ENCODE data around the gene SHANK1.

SHANK1 gene

DNA sequence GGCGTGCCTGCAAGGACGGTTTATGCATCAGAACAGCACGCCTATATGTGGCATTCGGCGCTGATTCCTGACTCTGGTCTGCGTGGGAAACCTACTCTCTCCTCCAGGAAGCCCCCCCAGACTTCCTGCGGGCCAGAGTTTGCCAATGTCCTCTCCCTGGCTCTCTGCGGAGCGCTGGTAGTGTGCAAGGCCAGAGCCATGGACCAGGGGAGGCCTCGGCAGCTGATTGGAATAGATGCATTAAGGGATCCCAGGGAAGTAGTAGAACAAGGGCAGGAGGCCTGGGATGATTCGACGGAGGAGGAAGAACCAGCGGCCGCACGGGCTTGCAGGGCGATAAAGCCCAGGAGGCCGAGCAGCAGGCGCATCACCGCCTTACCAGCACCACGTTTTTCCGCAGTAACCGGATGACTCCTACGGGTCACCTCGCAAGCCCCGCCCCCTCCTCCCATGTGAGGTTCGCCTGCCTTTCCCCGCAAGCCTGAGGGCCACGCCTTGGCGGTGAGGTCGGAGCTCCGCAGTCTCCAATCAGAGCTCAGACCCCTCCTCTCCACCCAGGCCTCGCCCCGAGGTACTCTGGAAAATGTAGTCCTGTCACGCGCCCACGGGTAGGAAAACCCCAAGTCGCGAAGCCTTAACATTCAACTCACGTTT lies 8.6 kb upstream of the SHANK1 start:
- DNase-seq: peak; percentile 47

GRCh38 chr19:50725911-50726230 lies 6.3 kb upstream of the SHANK1 start:
- no peak for DNase-seq

- no peak for DNase-seq
These were observed 5.8 kb upstream of the SHANK1 start for GRCh38 chr19:50725218-50725910.

- DNase-seq: peak; percentile 97
These were observed 5.1 kb upstream of the SHANK1 start for GRCh38 chr19:50724522-50725217.

GRCh38 chr19:50723735-50724521 lies 4.3 kb upstream of the SHANK1 start:
- DNase-seq: no peak

GRCh38 chr19:50723069-50723468 lies 3.5 kb upstream of the SHANK1 start, which contains the start of gene CLEC11A:
TSS of gene CLEC11A (plus strand) at chr19:50723364. CDS start at chr19:50723526, 162 bp downstream.
- no peak for DNase-seq

- DNase-seq: no peak
These were observed 2.8 kb upstream of the SHANK1 start for GRCh38 chr19:50722201-50723013.

- no peak for DNase-seq
These were observed 2.0 kb upstream of the SHANK1 start for GRCh38 chr19:50721441-50722137.

GRCh38 chr19:50720921-50721381 lies 1.3 kb upstream of the SHANK1 start:
- no peak for DNase-seq

- DNase-seq: no peak
These were observed 749 bp upstream of the SHANK1 start for GRCh38 chr19:50720181-50720920.

GRCh38 chr19:50719119-50719435 lies 525 bp downstream of the SHANK1 start:
- DNase-seq: no peak

DNA sequence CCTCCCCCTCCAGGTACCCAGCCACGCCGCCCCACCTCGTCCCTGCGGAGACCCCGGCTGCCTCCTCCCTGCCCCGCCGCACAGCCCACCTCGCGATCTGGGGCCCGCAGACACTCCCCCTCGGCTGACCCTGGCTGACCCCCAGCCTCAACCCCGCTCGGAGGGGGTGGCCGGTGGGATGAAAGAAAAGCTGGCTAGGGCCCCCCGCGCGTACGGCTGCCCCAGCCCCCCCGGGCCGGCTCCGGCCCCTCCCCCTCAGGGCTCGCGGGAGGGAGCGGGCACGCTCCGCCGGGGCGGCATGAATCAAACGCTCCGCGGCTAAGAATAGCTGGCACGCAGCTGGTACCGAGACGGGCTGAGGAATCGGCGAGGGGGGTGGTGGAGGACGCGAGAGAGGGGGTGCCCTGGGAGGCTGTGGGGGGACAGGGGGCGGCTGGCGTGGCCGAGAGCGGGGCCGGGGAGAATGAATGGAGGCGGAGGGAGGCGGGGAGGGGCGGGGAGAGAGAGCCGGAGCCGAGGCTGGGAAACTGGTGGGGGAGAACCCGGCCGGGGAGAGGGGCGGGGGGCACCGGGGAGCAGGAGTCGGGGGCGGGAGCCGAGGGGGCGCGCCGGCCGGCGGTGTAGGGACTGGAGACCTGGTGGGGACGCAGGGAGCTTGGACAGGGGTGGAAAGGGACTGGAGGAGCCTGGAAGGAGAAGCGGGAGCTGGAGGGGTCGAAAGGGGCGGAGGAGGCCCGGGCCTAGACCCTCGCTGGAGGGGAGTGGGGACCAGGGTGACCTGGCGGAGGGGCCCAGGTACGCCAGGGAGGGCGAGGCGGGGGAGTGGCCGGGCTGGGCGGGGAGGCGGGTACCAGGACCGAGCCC lies 1.1 kb downstream of the SHANK1 start:
- no peak for DNase-seq

DNA sequence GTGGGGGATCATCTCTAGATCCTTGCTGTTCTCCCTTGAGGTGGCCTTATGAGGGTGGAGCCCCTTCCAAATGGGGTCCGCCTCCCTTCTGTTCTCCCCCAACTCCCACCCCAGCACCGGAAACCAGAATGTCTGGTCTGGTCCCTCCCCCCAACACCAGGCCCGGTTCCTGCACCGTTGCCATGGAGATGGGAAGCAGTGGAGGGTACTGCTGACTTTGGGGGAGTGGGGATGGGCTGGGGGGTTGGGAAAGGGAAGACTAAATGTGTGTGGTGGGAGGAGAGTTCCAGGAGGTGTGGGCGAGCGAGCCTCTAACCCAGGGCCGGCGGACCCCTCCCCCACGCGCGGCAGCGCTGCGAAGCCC lies 1.7 kb downstream of the SHANK1 start:
- no peak for DNase-seq

DNA sequence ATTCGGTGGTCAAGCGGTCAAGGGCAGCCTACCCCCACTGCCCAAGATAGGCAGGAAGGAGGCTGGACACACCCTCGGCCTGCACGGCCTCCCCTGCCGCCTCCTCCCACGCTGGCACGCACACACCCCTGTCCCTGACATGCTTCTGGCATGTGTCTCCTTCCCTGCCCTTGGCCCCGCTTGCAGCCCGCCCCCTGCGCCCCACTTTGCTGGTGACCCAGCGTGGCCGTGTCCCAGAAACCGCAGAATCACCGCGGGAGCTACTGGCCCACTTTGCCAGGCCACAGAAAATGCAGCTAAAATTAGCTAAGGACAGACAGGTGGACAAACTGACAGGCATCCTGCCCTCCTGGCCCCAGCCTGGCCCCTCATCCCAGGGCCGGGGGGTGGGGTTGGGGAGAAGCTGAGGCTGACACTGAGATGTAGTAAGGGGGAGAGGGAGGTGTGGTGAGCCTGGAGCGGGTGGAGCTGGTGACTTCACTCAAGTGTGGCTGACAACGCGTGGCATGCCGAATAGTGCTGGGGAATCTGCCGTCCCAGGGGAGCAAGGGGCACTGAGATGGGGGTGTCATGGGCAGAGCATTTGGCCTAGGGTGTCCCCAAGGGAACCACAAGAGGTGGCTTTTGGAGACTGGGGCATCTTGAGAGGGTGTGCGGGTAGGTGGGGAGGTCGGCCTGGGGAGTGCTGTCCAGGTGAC lies 2.4 kb downstream of the SHANK1 start:
- DNase-seq: no peak

DNA sequence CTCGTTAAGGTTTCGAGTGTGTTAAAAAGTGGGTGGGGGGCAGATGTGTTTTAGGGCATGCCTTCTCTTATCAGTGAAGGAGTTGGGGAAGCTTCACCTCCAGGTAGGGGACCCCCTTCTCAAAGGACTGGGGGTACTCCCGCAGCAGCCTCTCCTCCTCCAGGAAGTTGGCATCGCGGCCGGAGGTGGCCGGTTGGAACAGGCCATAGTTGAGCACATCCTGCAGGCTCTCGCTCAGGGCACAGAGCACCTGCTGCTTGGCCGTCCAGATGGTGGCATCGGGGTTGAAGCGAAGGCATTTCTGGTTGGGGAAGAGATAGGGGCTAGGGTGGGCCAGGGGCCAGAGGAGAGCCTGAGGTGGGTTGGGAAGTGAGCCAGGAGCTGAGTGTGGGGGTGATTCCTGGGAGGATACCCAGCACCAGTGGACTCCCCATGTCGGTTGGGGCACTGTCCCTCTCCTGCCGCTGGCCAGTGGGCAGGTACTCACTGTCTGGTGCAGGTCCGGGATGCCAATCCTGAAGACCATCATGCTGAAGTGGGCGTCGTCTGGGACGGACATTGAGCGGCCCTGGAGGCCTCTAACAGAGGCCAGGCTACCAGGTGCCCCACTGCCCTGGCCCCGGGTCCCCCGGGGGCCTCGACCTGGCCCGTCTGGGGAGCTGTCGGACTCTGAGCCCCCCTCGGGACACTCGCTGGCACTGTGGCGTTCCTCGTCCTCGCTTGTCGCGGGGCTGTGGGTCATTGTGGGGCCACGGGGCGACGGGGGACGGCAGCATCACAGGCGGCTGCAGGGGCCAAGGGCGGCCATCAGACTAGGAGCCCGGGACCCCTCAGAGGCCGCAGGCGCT lies 3.2 kb downstream of the SHANK1 start:
- no peak for DNase-seq

DNA sequence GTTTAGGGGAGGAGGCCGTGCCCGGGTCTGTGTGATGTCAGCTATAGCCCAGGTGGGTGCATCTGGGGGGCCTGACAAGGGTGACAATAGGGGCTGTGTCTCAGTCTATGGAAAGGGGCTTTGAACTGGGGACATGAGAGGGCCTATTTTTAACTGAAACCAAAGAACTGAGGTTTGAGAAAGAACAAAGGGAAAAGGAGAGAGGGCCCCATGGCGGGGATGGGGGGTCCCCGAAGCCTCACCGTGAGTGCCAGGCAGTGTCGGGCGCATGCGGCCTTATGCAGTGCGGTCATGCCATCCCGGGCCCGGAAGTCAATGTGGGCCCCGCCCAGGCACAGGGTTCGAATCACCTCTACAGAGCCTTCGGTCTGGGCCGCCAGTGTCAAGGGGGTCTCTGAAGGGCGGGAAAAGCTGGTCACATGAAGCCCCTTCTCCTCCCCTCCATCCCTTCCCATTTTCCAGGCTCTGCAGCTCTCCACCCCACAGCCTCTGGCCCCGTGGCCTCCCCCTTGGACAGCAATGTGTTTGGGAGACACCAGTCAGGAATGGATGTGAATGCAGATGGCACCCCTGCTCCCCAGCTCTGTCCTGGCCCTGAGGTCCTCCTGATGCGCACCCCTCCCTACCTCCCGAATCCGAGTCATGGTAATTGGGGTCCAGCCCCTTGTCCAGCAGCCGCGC lies 5.9 kb downstream of the SHANK1 start:
- DNase-seq: no peak

GRCh38 chr19:50712833-50713232 lies 6.8 kb downstream of the SHANK1 start:
- DNase-seq: no peak

DNA sequence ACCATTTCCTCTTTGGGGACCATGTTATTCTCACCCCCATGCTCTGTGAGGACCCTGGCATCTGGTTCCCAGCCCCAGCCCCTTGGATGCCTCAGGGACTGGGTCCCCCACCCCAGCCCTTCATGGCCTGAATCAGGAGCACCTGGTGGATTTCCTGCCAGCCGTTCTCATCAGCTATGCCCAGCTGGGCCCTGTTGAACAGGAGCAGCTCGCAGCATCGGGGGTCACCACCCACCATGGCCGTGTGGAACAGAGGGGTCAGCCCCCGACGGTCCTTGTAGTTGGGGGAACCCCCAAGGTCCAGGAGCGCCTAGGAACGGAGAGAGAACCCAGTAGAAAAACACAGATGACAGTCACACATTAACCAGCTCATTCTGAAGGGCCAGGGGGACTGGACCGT lies 7.8 kb downstream of the SHANK1 start:
- no peak for DNase-seq
